ENCODE data around the gene METTL22.

METTL22 gene, protein sequence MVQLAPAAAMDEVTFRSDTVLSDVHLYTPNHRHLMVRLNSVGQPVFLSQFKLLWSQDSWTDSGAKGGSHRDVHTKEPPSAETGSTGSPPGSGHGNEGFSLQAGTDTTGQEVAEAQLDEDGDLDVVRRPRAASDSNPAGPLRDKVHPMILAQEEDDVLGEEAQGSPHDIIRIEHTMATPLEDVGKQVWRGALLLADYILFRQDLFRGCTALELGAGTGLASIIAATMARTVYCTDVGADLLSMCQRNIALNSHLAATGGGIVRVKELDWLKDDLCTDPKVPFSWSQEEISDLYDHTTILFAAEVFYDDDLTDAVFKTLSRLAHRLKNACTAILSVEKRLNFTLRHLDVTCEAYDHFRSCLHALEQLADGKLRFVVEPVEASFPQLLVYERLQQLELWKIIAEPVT

DNA sequence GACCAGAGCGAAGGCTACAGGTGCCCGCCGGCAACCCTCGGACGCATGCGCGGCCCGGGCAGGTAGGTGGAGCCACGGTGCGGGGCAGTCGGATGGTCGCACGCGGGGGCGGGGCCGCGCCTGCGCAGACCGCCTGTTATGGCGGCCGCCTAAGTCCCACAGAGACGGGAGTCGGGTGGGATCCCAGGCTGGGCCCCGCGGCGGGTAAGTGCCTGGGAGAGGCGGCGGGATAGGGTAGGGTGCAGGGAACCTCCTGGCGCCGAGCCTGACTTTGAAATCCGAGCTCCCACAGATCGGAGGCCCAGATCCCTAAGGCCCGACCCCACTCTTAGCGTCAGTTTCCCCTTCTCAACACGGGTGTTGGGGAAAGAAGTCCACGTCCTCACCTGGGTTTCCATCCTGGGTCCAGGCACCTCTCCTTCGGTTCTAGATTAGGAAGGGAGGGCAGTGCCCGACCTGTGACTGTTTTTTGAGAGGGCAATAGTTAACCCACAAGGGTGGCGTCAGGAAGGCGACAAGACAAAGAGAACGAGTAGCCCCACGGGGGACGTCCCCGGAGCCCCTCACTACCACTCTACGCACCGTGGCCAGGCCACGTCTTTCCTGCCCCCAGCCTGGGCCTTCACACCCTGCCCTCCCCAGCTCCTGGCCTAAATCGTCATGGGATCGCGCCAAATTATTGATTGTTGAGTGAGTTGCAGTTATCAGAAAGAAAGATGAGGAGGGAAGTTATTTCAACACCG is at the start of gene METTL22:
Gene METTL22, plus strand, starts transcription at position 127 of the 743 bp plus-strand sequence. CDS start 3,968 bp downstream, outside the sequence.
- DNase-seq (ENCODE audit: low read depth in 2 of 2): peak; percentile 83 to 85

DNA sequence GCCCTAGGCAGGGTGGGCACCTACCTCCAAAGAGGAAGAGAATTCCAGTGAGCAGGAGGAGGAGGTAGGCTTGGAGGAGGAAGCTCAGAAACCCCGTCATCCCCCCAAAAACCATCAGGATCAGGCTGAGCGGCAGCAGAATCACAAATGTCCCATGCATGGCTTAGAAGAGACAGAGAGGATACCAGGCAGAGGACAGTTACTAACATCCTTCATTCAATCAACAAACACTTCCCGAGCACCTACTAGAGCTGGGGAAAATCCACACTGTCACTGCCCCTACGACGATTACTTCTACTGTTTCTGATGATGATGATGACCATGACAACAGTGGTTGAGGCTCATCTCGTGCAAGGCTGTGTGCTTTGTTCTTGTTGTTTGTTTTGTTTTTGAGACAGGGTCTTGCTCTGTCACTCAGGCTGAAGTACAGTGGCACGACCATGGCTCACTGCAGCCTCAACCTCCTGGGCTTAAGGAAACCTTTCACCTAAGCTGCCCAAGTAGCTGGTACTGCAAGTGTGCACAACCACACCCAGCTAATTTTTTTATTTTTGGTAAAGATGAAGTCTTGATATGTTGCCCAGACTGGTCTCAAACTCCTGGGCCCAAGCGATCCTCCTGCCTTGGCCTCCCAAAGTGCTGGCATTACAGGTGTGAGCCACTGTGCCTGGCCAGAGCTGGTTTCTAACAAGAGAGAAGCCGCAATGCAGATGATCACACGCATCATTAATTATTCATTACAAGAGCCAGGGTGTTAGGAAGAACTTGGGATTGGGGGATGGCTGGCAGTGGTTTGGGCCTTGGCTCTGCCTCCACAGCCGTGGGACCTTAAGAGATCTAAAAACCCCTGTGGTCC is 49.2 kb upstream of the METTL22 start:
- no peak for DNase-seq (ENCODE audit: low read depth in 2 of 2)

DNA sequence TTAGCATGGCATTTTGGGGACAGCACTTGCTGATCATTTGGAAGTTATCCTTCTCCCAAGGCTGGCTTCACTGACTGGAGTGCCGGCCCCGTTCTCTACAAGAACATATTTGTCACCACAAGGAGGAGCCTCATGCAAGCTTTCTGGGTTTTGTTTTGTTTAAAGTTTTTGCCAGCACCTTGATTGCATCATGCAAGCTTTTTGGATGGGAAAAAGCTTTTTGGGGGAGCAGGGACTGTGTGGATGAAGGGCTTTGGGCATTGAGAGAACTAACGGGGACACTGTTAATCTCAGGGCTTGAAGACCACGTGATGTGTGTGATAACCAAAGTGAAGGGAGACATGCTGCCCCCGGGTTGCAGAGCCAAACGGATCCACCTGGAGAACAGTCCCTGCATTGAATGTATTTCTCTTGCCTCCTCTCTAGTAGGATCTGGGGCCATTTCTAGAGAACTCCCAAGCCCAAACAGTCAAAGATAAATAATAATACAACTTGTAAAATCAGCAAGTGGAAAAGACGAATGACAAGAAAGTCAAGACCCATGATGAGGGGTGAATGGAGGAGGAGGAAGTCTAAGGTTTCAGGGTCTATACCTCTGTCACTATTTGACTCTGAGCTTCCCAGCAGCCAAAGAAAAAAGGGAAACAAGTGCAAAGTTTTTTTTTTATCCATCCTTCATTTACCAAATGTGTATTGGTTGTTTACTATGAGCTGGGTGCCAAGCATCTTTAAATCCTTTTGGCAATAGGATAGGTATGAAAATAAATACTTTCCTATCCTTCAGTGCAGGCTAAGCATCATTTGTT is 48.4 kb upstream of the METTL22 start:
- DNase-seq (ENCODE audit: low read depth in 2 of 2): no peak

DNA sequence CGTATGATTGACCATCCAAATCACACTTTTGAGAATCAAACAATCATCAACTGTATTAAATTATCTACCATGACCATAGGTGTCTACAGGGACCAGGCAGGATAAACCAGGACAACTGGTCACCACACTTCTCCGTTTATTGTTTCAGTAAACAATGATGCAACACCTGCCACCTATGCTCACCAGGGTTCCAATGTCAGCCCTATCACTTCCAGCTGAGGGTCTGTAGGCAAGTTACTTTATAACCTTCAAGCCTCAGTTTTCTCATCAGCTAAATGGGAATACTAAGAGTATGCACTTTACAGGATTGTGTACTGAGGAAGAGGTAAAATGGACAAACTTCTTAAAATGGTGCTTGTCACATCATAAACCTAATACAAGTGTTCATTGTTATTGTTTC is 46.1 kb upstream of the METTL22 start:
- no peak for DNase-seq (ENCODE audit: low read depth in 2 of 2)

DNA sequence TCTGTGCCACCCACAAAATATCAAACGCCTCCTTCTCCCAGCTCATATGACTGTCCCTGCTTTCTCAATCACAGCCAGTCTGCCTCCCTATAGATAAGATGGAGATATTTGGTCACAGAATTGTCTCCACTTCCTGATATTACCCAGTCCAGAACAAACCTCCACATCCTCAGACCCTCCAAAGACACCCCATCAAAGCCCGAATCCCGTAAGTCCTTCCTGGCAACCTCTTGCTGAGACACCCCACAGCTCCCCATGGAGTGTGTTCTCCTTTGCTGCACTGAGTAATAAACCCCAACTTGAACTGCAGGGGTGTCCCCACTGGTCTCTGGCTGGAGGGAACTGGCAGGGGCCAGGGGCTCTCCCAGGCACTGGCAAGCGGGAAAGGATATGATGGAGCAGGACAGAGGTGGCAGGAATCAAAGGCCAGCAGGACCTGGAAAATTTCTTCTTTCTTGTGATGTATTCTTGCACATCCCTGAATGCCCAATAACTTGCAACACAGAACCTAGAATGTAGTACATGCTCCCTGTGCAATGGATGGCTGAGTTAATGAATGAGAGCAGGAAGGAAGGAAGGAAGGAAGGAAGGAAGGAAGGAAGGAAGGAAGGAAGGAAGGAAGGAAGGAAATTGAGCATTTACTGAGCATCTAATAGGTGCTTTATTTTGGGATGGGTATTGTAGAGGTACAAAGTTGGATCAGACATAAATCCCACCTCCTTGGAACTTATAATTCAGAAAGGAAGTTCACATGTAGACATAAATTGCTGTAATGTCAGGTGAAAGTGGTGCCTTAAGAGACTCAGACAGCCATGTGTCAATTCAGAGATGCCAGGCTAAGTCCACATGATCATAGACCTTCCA is 45.1 kb upstream of the METTL22 start:
- no peak for DNase-seq (ENCODE audit: low read depth in 2 of 2)

DNA sequence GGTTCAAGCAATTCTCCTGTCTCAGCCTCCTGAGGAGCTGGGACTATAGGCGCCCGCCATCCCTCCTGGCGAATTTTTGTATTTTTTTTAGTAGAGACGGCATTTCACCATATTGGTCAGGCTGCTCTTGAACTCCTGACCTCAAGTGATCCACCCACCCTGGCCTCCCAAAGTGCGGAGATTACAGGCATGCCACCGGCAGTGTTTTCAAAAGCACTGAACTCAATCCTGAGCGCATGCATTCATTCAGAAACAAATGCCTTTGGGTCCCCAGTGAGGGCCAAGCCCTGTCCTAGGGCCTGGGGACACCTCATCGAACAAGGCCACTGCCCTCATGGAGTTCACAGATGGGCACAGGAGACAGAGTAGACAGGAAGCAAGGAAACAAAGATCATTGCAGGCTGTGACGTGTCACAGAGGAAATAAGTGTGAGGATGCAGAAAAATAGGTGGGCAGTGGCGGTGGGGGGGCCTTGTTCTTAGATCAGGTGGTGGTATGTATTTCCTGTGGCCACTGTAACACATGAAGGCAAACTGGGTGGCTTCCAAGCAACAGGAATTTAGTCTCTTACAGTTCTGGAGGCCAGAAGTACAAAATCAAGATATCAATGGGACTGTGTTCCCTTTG is 43.7 kb upstream of the METTL22 start:
- no peak for DNase-seq (ENCODE audit: low read depth in 2 of 2)

DNA sequence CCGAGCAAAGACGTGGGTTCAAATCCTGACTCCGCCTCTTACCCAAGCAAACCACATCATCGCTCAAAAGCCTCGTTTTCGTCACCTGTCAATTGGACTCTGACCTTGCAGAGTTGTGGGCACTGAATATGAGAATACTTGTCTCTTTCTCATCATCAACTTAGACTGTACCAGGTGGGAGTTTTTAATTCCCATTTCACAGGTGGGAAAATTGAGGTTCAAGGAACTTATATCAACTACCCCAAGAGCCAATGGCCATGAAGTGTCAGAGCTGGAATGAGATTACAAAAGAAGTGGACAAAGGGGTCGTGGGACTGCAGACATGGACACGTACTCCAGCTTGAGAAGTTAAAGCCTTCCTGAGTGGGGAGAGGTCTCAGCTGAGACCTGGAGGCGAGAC is 41.9 kb upstream of the METTL22 start:
- no peak for DNase-seq (ENCODE audit: low read depth in 2 of 2)

DNA sequence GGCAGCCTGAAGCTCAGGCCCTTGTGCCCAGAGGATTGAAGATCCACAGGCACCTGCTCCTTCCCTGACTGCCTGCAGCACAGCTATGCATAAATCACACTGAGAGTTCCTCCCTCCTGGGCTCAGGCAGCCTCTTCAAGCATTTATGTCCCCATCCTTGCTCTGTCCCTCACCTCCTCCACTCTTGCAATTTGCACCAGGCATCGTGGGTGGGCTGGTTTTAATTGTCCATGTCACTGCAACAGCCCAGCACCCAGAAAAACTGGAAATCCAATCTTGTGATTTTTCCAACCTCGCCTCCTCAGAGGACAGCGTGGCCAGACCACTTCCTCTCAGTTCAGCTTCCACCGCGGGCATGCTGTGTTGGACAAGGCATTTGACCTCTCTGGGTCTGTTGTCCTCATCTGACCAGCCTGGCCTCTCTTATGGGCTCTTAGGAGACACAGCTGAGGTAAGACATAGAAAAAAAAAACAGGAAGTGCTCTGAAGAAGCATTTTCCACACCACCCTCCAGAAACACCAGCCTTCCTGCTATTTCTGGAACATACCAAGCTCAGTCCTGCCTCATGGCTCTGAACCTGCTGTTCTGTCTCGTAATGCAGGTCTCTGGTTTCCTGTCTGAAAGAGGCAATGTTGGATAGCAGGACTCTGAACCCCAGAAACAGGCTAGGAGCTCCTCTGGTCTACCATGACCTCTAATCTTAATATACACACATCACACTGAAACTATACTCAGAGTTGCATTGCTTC is 39.5 kb upstream of the METTL22 start:
- no peak for DNase-seq (ENCODE audit: low read depth in 2 of 2)

DNA sequence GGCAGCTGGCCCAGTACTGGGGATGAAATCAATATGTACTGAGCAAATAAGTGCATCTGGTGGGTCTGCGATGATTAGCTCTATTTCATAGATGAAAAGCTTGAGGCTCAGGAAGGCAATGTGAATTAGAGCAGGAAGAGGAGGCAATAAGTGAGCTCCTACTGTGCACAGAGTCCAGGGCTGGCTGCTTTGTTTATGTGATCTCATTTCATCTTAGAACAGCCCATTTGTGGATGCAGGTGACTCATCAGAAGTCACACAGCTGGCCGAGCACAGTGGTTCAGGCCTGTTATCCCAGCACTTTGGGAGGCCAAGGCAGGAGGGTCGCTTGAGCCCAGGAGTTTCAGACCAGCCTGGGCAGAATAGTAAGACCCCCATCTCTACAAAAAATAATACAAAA is 38.3 kb upstream of the METTL22 start:
- DNase-seq (ENCODE audit: low read depth in 2 of 2): no peak

DNA sequence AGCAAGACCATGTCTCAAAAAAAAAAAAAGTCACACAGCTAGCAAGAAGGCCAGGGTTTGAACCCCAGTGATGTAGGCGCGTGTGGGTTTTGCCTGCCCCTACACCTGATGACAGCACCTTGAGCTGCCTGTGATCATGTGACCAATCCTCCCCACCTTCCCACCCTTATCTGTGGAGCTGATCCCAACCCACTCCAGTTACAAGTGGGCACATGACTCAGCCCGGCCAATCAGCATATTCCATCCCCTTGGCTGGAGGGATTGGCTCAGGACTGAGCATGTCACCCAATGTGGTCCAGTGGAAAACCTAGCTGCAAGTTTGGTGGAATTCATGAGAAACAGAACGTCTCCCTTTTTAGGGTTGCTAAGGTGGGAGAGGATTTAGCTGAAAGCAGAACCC is 37.8 kb upstream of the METTL22 start:
- DNase-seq (ENCODE audit: low read depth in 2 of 2): no peak

DNA sequence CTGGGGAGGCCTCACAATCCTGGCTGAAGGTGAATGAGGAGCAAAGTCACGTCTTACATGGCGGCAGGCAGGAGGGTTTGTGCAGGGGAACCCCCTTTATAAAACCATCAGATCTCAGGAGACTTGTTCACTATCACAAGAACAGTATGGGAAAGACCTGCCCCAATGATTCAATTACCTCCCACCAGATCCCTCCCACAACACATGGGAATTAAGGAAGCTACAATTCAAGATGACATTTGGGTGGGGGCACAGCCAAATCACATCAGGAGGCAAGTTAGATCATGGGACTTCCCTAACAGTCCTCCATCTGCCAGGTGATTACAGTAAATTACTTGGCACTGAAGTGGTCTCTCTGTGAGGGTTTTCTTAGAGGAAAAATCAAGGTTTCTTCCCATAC is 36.5 kb upstream of the METTL22 start:
- DNase-seq (ENCODE audit: low read depth in 2 of 2): no peak

DNA sequence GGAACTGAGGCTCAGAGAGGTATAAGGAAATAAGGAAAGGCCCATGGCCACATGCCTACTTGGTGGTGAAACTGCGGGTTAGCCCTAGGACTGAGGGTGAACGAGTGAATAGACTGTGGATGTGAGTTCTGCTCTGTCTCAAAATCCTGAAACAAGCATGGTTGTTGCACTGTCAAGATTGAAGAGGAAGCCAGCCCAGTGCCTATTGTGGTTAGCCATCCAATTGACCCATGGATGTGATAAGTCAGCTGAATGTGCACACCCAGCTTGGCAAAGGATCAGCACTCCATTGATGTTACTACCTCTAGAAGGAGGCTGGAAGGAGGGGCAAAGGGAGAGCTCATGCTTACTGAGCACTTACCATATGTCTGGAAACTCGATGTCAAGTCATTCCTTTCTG is 35.6 kb upstream of the METTL22 start:
- no peak for DNase-seq (ENCODE audit: low read depth in 2 of 2)

DNA sequence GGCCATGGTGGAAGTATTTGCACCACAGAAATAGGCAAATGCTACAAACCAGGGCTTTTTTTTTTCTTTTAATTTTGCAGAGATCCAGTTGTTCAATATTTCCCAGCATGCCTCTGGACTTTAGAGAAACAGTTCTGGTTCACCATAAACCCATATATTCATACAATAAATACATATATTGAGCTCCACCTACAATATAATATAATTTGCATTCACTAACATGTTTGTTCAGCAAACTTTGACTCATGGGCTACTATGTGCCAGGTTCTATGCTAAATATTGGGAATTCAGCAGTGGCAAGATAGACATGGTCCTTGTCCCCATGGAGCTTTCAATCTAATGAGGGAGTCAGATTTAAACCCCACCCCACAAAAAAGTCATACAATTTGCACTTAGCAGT is 34.4 kb upstream of the METTL22 start:
- no peak for DNase-seq (ENCODE audit: low read depth in 2 of 2)

DNA sequence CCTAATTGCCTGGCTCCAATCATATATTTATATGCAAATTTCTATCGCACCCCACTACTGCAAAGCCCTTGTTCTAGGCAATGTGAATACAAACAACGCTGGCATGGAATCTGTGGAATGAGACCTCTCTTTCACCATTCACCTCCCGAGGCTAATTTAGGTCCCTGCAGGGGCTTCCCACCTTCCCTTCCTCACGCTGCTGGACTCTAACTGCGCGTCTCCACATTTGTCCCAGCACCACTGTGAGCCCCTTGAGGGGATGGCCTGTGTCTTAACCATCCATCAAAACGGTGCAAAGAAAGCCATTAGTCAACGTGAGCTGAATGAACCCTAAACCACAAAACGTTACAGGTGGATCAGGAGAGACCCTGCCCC is 32.8 kb upstream of the METTL22 start:
- no peak for DNase-seq (ENCODE audit: low read depth in 2 of 2)

DNA sequence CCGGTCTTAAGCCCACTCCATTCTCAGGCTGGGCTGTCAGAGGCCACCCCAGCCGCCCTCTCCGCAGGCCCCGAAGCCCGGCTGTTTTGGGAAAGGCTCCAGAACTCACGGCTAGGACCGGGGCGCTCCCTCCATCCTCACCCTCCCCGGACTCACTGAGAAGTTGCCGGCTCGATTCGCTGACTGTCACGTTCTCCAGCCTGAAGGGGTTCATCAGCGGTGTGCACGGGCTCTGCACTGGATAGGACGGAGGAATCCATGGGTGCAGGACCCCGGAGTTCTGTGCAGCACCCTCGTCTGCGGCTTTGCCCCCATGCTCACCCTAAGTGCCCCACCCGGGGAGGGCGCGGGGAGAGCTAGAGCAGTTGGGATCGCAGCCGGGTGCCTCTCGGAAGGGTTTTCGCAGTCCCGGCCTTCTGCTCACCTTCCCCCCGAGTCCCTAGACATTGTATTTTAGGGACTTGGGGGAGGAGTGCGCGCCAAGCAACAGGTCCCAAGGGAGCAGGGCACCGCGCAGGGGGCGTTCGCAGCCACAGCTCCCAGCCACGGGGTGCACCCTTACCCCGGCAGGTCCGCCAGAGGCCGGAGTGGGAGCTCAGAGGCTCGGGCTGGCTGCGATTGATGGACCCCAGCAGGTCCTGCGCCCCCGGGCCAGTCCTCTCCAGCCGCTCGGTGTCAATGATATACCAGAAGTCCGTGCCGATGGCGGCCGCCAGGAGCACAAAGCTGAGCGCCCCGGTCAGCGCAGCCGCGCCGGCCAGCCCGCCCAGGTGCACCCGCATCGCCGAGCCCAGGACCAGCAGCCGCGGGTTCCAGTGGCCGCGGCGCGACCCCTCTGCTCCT is 32.2 kb upstream of the METTL22 start:
- no peak for DNase-seq (ENCODE audit: low read depth in 2 of 2)

DNA sequence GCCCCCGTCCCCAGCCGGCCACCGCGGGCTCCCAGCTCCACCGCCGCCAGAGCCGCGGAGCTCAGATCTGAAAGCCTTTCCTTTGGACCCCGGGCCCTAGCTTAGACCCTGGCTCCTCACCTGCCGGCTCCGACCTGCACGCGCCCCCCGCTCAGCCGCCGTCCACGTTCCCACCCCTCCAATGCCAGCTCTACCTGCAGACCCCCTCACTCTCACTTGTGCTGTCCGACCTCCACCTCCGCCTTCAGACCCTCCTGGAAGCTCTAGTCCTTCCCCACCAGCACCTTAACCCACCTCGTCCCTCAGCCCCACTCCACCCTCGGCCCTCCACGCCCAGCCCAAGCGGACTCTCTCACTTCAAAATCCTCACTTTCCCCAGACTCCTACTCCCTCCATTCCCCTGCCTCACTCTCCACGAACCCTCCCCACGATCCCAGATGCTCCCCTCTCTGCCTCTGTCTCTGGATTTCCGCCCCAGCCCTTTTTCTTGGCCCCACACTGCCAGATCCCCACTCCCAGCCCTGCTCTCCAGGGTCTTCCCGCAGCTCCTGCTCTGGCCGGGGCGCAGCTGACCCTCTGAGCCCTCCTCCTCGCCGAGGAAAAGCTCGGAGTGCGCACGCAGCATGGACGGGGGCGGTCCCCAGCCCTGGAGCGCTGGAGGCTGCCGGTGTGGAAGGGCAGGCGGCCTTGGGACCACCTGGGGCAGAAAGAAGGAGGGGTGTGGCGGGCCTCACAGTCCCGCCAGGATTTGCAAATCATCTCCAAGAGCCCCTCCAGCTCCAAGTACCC is 31.4 kb upstream of the METTL22 start, which contains the start of gene TMEM114:
Gene TMEM114, minus strand, starts transcription at position 612 of the 789 bp plus-strand sequence. CDS start 673 bp downstream, outside the sequence.
- DNase-seq (ENCODE audit: low read depth in 2 of 2): no peak

DNA sequence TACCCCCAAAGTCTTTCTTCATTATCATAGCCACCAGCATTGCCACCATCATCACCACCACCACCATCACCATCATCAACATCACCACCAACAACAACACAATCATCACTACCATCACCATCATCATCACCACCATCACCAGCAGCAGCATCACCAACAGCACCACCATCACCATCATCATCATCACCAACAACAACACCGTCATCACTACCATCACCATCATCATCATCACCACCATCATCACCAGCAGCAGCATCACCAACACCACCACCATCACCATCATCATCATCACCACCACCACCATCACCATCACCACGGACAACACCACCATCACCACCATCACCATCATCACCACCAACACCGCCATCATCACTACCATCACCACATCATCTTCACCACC is 30.7 kb upstream of the METTL22 start:
- no peak for DNase-seq (ENCODE audit: low read depth in 2 of 2)
